MM.1S (cell line): ENCODE results near the gene VKORC1.

Experiments
- DNase-seq: peaks from one replicate; pipeline ENCODE4 v3.0.0-alpha.2; 2015
- H2AFZ ChIP-seq: fragments of 300-600 bp; sonication (generic); 2 replicates; pipeline ENCODE4 v1.6.0; 2016; ENCODE audit warnings: antibody characterized with exemption, low read length
- H3F3A ChIP-seq: fragments of 300-600 bp; sonication (generic); 2 replicates; pipeline ENCODE4 v1.6.1; 2016; ENCODE audit warnings: mild to moderate bottlenecking, antibody characterized with exemption, low read length, moderate library complexity, mixed read lengths; ENCODE audit not compliant: insufficient read depth
- H3K27ac ChIP-seq: fragments of 300-600 bp; sonication (generic); 2 replicates; pipeline ENCODE4 v1.5.1; 2016; ENCODE audit warnings: mild to moderate bottlenecking, low read length
- H3K27me3 ChIP-seq: fragments of 300-600 bp; sonication (generic); replicated peaks from 2 replicates; pipeline ENCODE4 v1.6.0; 2016; ENCODE audit warnings: low read length; ENCODE audit not compliant: insufficient read depth
- H3K36me3 ChIP-seq: fragments of 300-600 bp; sonication (generic); replicated peaks from 2 replicates; pipeline ENCODE4 v1.6.1; 2016; ENCODE audit warnings: mild to moderate bottlenecking, low read length, mixed read lengths; ENCODE audit not compliant: insufficient read depth
- H3K4me1 ChIP-seq: fragments of 300-600 bp; sonication (generic); 2 replicates; pipeline ENCODE4 v1.6.1; 2016; ENCODE audit warnings: low read length, mixed read lengths
- H3K4me2 ChIP-seq: fragments of 300-600 bp; sonication (generic); 2 replicates; pipeline ENCODE4 v1.6.0; 2016; ENCODE audit warnings: low read depth, low read length
- H3K4me3 ChIP-seq: fragments of 300-600 bp; sonication (generic); 2 replicates; pipeline ENCODE4 v1.5.1; 2016; ENCODE audit warnings: low read length, mixed read lengths
- H3K79me2 ChIP-seq: fragments of 300-600 bp; sonication (generic); 2 replicates; pipeline ENCODE4 v1.6.1; 2016; ENCODE audit warnings: mixed run types, low read length, mixed read lengths
- H3K9ac ChIP-seq: fragments of 300-600 bp; sonication (generic); 2 replicates; pipeline ENCODE4 v1.6.1; 2016; ENCODE audit warnings: low read length, mixed read lengths
- H3K9me2 ChIP-seq: fragments of 300-600 bp; sonication (generic); replicated peaks from 2 replicates; pipeline ENCODE4 v1.6.1; 2016; ENCODE audit warnings: mild to moderate bottlenecking, low read length, mixed read lengths; ENCODE audit not compliant: insufficient read depth
- H3K9me3 ChIP-seq: fragments of 300-600 bp; sonication (generic); replicated peaks from 2 replicates; pipeline ENCODE4 v1.6.1; 2016; ENCODE audit warnings: mild to moderate bottlenecking, low read length, mixed read lengths; ENCODE audit not compliant: insufficient read depth
- H4K20me1 ChIP-seq: fragments of 300-600 bp; sonication (generic); 2 replicates; pipeline ENCODE4 v1.6.1; 2016; ENCODE audit warnings: mild to moderate bottlenecking, low read length, moderate library complexity, mixed read lengths; ENCODE audit not compliant: insufficient read depth
- CTCF ChIP-seq: fragments of 300-600 bp; sonication (generic); IDR thresholded peaks from 2 replicates; pipeline ENCODE4 v1.5.1; 2016; ENCODE audit warnings: antibody characterized with exemption, low read length, mixed read lengths
- EZH2 ChIP-seq: fragments of 300-600 bp; sonication (generic); optimal IDR thresholded peaks from 2 replicates; pipeline ENCODE3; 2017; ENCODE audit warnings: low read depth, mild to moderate bottlenecking, antibody characterized with exemption, low read length, mixed read lengths
- EZH2phosphoT487 ChIP-seq: fragments of 300-600 bp; sonication (generic); IDR thresholded peaks from 2 replicates; pipeline ENCODE4 v1.6.1; 2018; ENCODE audit warnings: antibody characterized with exemption, low read length

The VKORC1 gene

GRCh38 chr16:31063495-31063842 lies 31.1 kb downstream of the VKORC1 start:
- H4K20me1 ChIP-seq: no peaks in the 10 kb centered on the region; the same call in 1 of the 2 replicates
- no peak overlapping the region for H3K9ac ChIP-seq
- no peak overlapping the region for H3K4me3 ChIP-seq
- no peak for TF ChIP-seq EZH2phosphoT487
- TF ChIP-seq CTCF: no peak
- TF ChIP-seq EZH2: no peak
- no peak overlapping the region for H3K4me2 ChIP-seq
- H3K9me2 ChIP-seq: no peaks in the 10 kb centered on the region
- H3K36me3 ChIP-seq: no peaks in the 10 kb centered on the region
- H3K27me3 ChIP-seq: no peaks in the 10 kb centered on the region
- H3F3A ChIP-seq: no peaks in the 10 kb centered on the region
- H3K79me2 ChIP-seq: peaks cover 15% of the 10 kb centered on the region
- no peak for DNase-seq
- no peaks in the 10 kb centered on the region for H3K4me1 ChIP-seq
- no peaks in the 10 kb centered on the region for H3K9me3 ChIP-seq
- no peak overlapping the region for H3K27ac ChIP-seq
- H2AFZ ChIP-seq: no peak overlapping the region

- no peaks in the 10 kb centered on the region for H3K9me3 ChIP-seq
- H3K4me3 ChIP-seq: no peak overlapping the region
- H3K4me1 ChIP-seq: no peaks in the 10 kb centered on the region
- no peaks in the 10 kb centered on the region for H3K36me3 ChIP-seq
- no peaks in the 10 kb centered on the region for H3K9me2 ChIP-seq
- no peak for DNase-seq
- H3K27ac ChIP-seq: no peak overlapping the region
- TF ChIP-seq EZH2phosphoT487: no peak
- TF ChIP-seq EZH2: no peak
- TF ChIP-seq CTCF: no peak
- no peak overlapping the region for H2AFZ ChIP-seq
- H3K9ac ChIP-seq: no peak overlapping the region
- H3F3A ChIP-seq: no peaks in the 10 kb centered on the region
- H3K79me2 ChIP-seq: peaks cover 7% of the 10 kb centered on the region; the same call in 1 of the 2 replicates
- no peaks in the 10 kb centered on the region for H3K27me3 ChIP-seq
- H4K20me1 ChIP-seq: no peaks in the 10 kb centered on the region; the same call in 1 of the 2 replicates
- no peak overlapping the region for H3K4me2 ChIP-seq
These were observed 32.7 kb downstream of the VKORC1 start for GRCh38 chr16:31061813-31062440.

GRCh38 chr16:31061126-31061812 lies 33.3 kb downstream of the VKORC1 start:
- no peak for DNase-seq

More at GRCh38 chr16:31061126-31061812, 33.3 kb downstream of the VKORC1 start:
- H3K27ac ChIP-seq: no peak overlapping the region
- H3K9me2 ChIP-seq: no peaks in the 10 kb centered on the region
- no peaks in the 10 kb centered on the region for H3K4me1 ChIP-seq
- no peak overlapping the region for H3K4me2 ChIP-seq
- H2AFZ ChIP-seq: no peak overlapping the region
- TF ChIP-seq EZH2: no peak
- no peak for TF ChIP-seq CTCF
- no peak for TF ChIP-seq EZH2phosphoT487
- no peaks in the 10 kb centered on the region; the same call in 1 of the 2 replicates for H4K20me1 ChIP-seq
- no peak overlapping the region for H3K9ac ChIP-seq
- H3F3A ChIP-seq: no peaks in the 10 kb centered on the region
- no peak overlapping the region for H3K4me3 ChIP-seq
- H3K79me2 ChIP-seq: peaks cover 1% of the 10 kb centered on the region; the same call in 1 of the 2 replicates
- H3K27me3 ChIP-seq: no peaks in the 10 kb centered on the region
- H3K9me3 ChIP-seq: no peaks in the 10 kb centered on the region
- no peaks in the 10 kb centered on the region for H3K36me3 ChIP-seq
